Skin of body (tissue), 2 donors: ENCODE measurements around the gene FBXO48. TPM values are rescaled to one million over a fixed set of nuclear protein-coding genes. Genes with fewer than 3 reads are reported as not detected.
"Not testable (repeated sequence)": the region's sequence is repeated elsewhere in the genome, so short reads cannot be mapped to it uniquely, and the experiment has no call there.

Source experiments
- DNase-seq: peaks from one replicate; lab custom pipeline; 2025; lab: John Stamatoyannopoulos, UW
- total RNA-seq: library from RNA; depleted of rRNA; stranded (reverse); fragments of >200 nt; gene quantifications from one replicate; pipeline ENCODE4 v1.2.3, GENCODE V29; 2014

FBXO48 gene
- 0.79 TPM for total RNA-seq

GRCh38 chr2:68467077-68467960 is at the start of gene FBXO48, which contains the start of gene APLF:
FBXO48 (minus strand) TSS chr2:68467294; CDS start chr2:68465145, 2,149 bp downstream.
APLF (plus strand) TSS chr2:68467585; CDS start chr2:68467732, 147 bp downstream.
- DNase-seq = peak; percentile 98

- DNase-seq = no peak
These were observed 49.2 kb upstream of the FBXO48 start for GRCh38 chr2:68516051-68516955.

- no peak for DNase-seq
These were observed 47.3 kb upstream of the FBXO48 start for GRCh38 chr2:68514316-68514929.

GRCh38 chr2:68512966-68513365 is 45.9 kb upstream of the FBXO48 start:
- no peak for DNase-seq

GRCh38 chr2:68512326-68512725 is 45.2 kb upstream of the FBXO48 start:
- DNase-seq = peak; percentile 37

GRCh38 chr2:68506170-68506569 is 39.1 kb upstream of the FBXO48 start:
- no peak for DNase-seq

- no peak for DNase-seq
These were observed 38.6 kb upstream of the FBXO48 start for GRCh38 chr2:68505603-68506159.

- DNase-seq = no peak
These were observed 34.7 kb upstream of the FBXO48 start for GRCh38 chr2:68501768-68502167.

GRCh38 chr2:68500649-68501048 is 33.6 kb upstream of the FBXO48 start:
- DNase-seq = no peak

- DNase-seq = no peak
These were observed 32.0 kb upstream of the FBXO48 start for GRCh38 chr2:68499133-68499532.

GRCh38 chr2:68491582-68491981 is 24.5 kb upstream of the FBXO48 start:
- no peak for DNase-seq

GRCh38 chr2:68489282-68489681 is 22.2 kb upstream of the FBXO48 start:
- DNase-seq = no peak

GRCh38 chr2:68488605-68489004 is 21.5 kb upstream of the FBXO48 start:
- DNase-seq = not testable (repeated sequence)

- no peak for DNase-seq
These were observed 20.8 kb upstream of the FBXO48 start for GRCh38 chr2:68487773-68488355.

- no peak for DNase-seq
These were observed 15.9 kb upstream of the FBXO48 start for GRCh38 chr2:68483011-68483410.

GRCh38 chr2:68482296-68482820 is 15.3 kb upstream of the FBXO48 start:
- no peak for DNase-seq

- no peak for DNase-seq
These were observed 11.6 kb upstream of the FBXO48 start for GRCh38 chr2:68478688-68479087.

GRCh38 chr2:68476454-68476853 is 9.4 kb upstream of the FBXO48 start:
- no peak for DNase-seq

GRCh38 chr2:68475576-68475975 is 8.5 kb upstream of the FBXO48 start:
- no peak for DNase-seq

- no peak for DNase-seq
These were observed 8.0 kb upstream of the FBXO48 start for GRCh38 chr2:68475110-68475509.
